ENCODE results near the gene PARD6B. TPM values are rescaled to one million over a fixed set of nuclear protein-coding genes. Genes with fewer than 3 reads are reported as not detected.
A peak's percentile ranks its signal among the peaks of the same experiment; 100 is the strongest.

PARD6B gene
- total RNA-seq, 1 donor from 2014 or later = 32.5 TPM

GRCh38 chr20:50688256-50688975, 43.0 kb upstream of the PARD6B start:
- ATAC-seq = no peak
- Histone ChIP-seq H3K36me3 (no peaks in the 10 kb centered on the region), H3K4me1 (peaks cover 30% of the 10 kb centered on the region)

DNA sequence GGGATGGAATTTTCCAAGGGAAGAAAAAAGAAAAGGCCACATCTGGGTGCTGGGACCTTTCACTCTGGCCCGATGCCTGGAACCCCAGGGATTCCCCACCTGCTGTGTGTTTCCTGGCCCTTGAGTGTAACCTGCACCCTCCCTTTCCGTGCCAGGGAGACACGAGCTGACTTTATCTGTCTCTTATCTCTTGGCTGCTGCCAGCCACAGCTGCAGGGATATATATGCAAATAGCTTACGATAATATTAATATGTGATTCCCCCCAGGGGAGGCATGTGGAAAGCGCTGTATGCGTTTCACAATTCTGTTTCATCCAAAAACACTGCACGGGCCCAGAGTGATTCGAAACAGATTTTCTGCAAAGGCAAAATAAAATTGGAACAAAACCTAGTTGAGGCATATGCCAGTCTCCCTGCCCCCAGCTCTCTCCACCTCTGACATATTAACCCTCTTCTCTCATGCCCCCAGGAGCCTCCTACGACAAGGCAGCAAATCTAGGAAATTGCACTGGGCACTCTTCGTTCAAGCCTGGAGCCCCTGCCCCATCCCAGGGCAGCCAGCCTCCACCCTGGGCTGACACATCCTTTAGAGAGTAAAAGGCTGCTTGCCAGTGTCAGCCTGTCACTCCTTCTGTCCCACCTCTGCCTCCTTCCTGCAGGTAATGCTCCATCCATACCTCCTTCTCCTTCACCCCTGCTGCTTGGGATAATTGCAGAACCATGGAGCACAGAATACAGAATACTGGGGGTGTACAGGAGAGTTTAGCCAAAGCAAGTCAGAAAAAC, 41.3 kb upstream of the PARD6B start:
- Histone ChIP-seq H3K4me1 (peaks cover 30% of the 10 kb centered on the region), H3K27ac (no peak overlapping the region), H3K4me3 (peak overlapping the region; percentile 51), H3K36me3 (no peaks in the 10 kb centered on the region), H3K9me3 (no peaks in the 10 kb centered on the region), H3K27me3 (ENCODE audit: low read depth) (peaks cover 21% of the 10 kb centered on the region)
- intact Hi-C loops (cut with DNase I) = no loop called here
- DNase-seq (no peak), ATAC-seq (no peak)
- no peak for TF ChIP-seq CTCF (IDR thresholded peaks at IDR 0.05)

More at GRCh38 chr20:50688256-50688975, 43.0 kb upstream of the PARD6B start:
- peaks cover 21% of the 10 kb centered on the region for H3K27me3 ChIP-seq (ENCODE audit: low read depth)
- no peak for TF ChIP-seq CTCF (IDR thresholded peaks at IDR 0.05)
- no peak for DNase-seq
- no peak overlapping the region for H3K27ac ChIP-seq
- no peak overlapping the region for H3K4me3 ChIP-seq
- H3K9me3 ChIP-seq = no peaks in the 10 kb centered on the region
- intact Hi-C loops (cut with DNase I) = no loop called here

DNA sequence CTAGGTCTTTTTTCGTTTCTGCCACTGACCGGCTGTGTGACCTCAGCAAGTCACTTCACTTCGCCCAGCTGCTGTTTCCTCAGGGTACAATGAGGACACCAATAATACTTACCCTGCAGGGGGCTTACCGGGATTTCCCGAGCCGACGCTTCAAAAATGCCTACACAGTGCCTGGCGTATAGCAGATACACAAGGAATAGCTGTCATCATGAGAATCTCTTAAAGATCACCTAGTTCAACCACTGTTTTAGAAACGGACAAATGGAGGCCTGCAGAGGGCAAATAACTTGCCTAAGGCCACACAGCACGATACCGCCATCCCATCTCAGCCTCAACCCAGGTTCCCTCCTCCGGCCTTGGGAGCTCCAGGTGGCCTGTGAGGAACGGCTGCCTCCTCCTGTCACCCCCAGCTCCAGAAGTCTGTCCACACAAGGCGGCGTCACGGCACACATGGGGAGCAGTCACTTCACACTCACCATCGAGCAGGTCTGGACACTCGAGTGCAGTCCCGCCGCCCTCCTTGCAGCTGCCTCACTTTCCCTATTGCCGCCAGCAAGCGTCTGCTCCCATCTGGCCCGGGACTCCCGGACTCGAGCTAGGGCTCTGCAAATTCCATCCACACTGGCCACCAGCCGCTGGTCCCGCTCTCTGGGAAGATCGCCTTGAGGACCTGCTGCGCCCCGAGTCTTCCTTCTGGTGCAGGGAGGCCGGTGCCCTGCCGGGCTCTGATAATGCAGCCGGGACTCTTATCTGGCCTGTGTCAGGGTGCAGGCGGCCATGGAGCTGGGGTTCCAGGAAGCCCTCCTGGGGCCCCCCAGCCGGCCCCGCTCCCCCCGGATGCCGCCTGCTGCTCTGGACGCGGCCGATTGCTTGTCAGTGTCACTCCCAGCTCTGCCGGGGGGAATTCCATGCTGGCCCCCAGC, 40.5 kb upstream of the PARD6B start, which contains the start of gene RIPOR3:
TSS of gene RIPOR3 (minus strand) at position 893 of the 923 bp plus-strand sequence. CDS start at position 479, 414 bp downstream.
- H3K4me3 ChIP-seq = peak within 1 kb of the TSS; percentile 51
- peak within 1 kb of the TSS; percentile 24 for H3K27ac ChIP-seq
- TF ChIP-seq CTCF (IDR thresholded peaks at IDR 0.05) = no peak
- peaks cover 21% of the 10 kb centered on the region for H3K27me3 ChIP-seq (ENCODE audit: low read depth)
- DNase-seq = no peak
- intact Hi-C loops (cut with DNase I) = no loop called here
- ATAC-seq = peak; percentile 19 to 51
- peaks cover 30% of the 10 kb centered on the region for H3K4me1 ChIP-seq
- no peaks in the 10 kb centered on the region for H3K36me3 ChIP-seq
- H3K9me3 ChIP-seq = no peaks in the 10 kb centered on the region

- Histone ChIP-seq H3K4me1 (peaks cover 30% of the 10 kb centered on the region), H3K4me3 (peak overlapping the region; percentile 51), H3K9me3 (no peaks in the 10 kb centered on the region), H3K27ac (peak overlapping the region; percentile 24), H3K36me3 (no peaks in the 10 kb centered on the region), H3K27me3 (ENCODE audit: low read depth) (peaks cover 21% of the 10 kb centered on the region)
- intact Hi-C loops (cut with DNase I) = no loop called here
- no peak for TF ChIP-seq CTCF (IDR thresholded peaks at IDR 0.05)
- ATAC-seq (peak in 1 of 2 donors; percentile 13), DNase-seq (no peak)
Observed at GRCh38 chr20:50691573-50692551, 39.5 kb upstream of the PARD6B start.

Measured in lower lobe of right lung (tissue), 2 donors.